GM12892 (cell line): Measurements from ENCODE around the gene IMMP2L.

ENCODE experiments used
- POLR2A ChIP-seq: IDR thresholded peaks from 2 replicates; pipeline ENCODE4 v1.6.1; 2011; ENCODE audit warnings: low read depth, low read length, control low read depth
- POLR2AphosphoS5 ChIP-seq: IDR thresholded peaks from 2 replicates; pipeline ENCODE4 v1.6.1; 2011; ENCODE audit warnings: low read depth, low read length, control low read depth

DNA sequence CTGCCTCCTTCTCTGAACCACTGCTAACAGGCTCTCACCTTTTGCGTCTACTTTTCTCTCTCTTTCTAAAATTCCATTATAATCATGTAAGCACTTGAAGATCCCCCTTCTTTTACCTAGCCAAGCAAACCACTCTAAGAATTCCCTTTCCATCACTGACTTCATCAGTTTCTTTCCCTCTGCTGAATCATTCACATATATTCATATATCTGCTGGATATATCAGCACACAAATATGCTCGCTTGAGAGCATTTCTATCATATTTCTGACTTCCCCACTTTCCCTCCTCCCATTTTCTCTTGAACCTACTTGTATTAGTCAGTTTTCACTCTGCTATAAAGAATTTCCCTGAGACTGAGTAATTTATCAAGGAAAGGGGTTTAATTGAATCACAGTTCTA lies 555.6 kb downstream of the IMMP2L start:
- TF ChIP-seq POLR2A (no peak), POLR2AphosphoS5 (no peak)
